Frontal cortex (tissue), 4 donors: ENCODE data around the gene PTX4. TPM values are rescaled to one million over a fixed set of nuclear protein-coding genes. Genes with fewer than 3 reads are reported as not detected.

ENCODE experiments used
- DNase-seq, 2 donors: peaks; one replicate each; pipeline ENCODE4 v3.0.0; 2012; ENCODE audit warnings: low spot score in 2 of 2
- FAIRE-seq: peaks from 2 replicates; lab custom pipeline; 2012; peaks lifted over from hg19 to GRCh38; lab: Jason Lieb, UNC
- total RNA-seq: library from RNA; depleted of rRNA; stranded (reverse); fragments of >200 nt; gene quantifications from one replicate; pipeline ENCODE4 v1.2.3, GENCODE V29; 2014
- donor health status: control.
- donor health status: control.
- donor health status: control.

Gene PTX4
- total RNA-seq, 1 donor from 2014 or later = not detected

DNA sequence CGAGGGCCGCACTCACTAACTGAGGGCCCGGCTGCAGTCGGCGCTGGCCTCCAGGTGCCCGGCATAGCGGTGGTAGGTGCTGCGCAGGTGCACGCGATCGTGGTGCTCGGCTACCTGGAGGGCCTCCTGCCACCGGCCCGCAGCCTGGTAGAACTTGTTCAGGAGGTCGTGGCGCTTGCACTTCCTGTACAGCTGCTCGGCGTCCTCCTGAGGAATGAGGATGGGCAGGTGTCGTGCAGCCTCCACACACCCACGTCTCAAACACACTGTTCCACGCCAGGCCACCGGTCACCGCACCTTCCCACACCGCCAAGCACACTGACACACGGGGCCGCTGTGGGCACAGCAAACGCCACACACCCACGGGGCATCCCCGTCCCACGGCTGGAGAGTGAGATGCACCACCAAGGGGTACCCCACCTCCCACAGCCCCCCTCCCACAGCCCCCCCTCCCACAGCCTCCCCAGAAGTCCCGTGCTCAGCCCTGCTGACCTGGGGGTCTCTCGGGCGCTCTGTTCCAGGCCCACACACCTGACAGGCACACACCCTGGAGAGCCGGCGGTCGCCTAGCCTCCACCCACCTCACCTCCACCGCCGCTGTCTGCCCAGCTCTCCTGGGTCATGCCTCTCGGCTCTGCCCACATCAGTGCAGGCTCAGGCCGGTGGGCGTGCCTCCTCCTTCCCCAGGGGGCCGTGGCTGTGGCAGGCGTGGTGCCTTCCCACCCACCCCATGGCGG is 37.3 kb upstream of the PTX4 start:
- DNase-seq (no peak), FAIRE-seq (no peak)

DNA sequence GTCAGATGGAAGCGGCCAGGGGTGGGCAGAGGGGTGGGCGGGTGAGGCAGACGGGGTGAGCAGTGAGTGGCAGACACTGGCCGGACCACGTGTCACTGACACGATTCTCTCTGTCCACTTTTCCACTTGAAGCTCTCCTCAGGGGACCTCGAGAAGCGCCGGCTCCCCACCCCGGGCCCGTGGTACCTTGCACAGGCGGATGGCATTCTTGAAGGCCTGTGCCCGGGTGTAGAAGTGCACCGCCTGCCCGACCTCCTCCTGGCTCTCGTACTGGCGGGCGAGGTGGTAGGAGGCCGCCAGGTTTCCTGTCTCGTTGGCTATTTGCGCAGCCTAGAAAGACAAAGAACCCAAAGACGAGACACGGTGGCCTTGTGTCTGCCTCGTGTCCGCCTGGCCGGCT is 35.6 kb upstream of the PTX4 start:
- DNase-seq = no peak

GRCh38 chr16:1523581-1524245 is 35.0 kb upstream of the PTX4 start:
- no peak for FAIRE-seq
- DNase-seq = no peak

More for the DNA sequence above, 35.6 kb upstream of the PTX4 start:
- FAIRE-seq = no peak

DNA sequence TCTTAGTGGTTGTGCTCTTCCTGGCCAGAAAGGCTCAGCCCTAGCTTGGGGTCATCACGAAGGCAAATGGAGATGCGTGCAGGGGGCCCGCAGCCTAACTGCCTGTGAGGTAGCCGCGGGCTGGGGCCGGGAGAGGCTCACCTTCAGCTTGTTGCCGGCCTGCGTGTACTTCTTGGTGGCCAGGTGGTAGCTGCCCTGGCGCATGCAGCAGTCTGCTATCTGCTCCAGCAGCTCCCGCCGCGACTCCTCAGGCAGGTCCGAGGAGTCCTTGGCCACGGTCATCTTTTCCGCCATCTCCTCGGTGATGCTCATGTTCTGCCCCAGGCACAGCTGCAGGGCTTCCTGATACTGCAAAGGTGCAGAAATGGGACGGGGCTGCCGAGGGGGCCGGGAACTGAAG is 31.7 kb upstream of the PTX4 start:
- no peak for FAIRE-seq
- DNase-seq = no peak

GRCh38 chr16:1519831-1520230 is 31.1 kb upstream of the PTX4 start:
- DNase-seq (no peak), FAIRE-seq (no peak)

GRCh38 chr16:1518626-1519135 is 29.9 kb upstream of the PTX4 start:
- no peak for DNase-seq
- FAIRE-seq = no peak

DNA sequence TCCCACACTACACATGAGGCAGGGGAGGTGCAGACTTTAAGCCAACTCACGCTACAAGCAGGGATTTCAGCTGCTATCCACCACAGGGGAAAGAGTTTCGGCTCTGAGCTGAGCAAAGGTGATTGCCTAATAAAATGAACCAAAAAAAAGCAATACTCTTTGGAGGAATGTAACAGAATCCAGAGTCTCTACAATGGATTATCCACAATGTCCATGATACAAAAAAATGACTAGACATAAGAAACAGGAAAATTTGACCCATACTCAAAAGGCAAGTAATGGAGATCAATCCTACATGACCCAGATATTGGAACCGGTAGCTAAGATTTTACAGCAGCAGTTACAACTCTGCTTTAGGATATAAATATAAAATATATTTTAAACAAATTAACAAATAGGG is 25.8 kb upstream of the PTX4 start:
- DNase-seq (no peak), FAIRE-seq (no peak)

GRCh38 chr16:1512774-1513173 is 24.0 kb upstream of the PTX4 start:
- no peak for DNase-seq
- FAIRE-seq = no peak

- no peak for DNase-seq
- no peak for FAIRE-seq
Measured at GRCh38 chr16:1511662-1512569, 23.2 kb upstream of the PTX4 start.

GRCh38 chr16:1510941-1511351 is 22.2 kb upstream of the PTX4 start:
- DNase-seq (no peak), FAIRE-seq (no peak)

GRCh38 chr16:1510272-1510671 is 21.5 kb upstream of the PTX4 start:
- DNase-seq (no peak), FAIRE-seq (no peak)

DNA sequence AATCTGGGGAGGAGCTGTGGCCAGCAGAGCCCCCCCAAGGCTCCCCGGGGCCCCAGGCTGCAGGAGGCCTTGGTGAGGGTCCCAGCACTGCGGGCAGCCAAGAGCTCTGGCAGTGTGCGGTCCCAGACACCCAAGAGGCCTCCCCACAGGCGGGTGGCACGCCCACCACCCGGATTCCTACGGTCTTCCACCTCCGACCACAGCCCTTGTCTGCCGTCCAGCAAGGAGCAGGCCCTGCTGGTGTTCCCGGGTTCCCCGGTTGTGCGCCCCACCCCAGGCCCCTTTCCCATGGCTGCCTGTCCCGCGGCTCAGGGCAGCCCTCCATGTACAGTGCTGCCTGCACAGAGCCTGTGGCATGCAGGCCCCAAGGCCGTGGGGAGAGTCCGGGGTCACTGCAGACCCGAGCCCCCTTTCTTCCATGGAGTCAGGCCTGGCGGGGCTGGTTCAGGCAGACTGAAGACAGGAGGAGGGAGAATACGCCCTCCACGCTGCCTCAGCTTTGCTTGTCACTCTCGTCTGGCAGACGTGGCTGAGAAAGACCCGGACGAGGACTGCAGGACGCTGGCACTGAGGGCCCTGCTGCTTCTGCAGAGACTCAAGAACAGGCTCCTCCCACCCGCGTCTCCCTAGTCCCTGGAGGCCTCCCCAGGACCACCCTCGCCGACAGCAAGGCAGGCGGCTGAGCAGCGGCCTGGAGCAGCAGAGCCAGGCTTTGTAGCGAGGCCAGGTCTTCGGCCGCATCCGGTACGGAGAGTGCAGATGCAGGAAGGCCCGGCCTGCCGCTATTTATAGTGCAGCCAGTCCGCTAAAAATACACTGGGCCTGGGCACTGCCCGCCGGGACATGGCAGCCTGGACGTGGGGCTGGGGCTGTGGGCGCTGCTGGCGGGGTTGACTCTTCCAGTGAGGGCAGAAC is 20.8 kb upstream of the PTX4 start:
- peak in 1 of 2 donors; percentile 70 for DNase-seq

GRCh38 chr16:1508494-1509187 is 19.9 kb upstream of the PTX4 start:
- no peak for FAIRE-seq

More for the DNA sequence above, 20.8 kb upstream of the PTX4 start:
- no peak for FAIRE-seq

DNA sequence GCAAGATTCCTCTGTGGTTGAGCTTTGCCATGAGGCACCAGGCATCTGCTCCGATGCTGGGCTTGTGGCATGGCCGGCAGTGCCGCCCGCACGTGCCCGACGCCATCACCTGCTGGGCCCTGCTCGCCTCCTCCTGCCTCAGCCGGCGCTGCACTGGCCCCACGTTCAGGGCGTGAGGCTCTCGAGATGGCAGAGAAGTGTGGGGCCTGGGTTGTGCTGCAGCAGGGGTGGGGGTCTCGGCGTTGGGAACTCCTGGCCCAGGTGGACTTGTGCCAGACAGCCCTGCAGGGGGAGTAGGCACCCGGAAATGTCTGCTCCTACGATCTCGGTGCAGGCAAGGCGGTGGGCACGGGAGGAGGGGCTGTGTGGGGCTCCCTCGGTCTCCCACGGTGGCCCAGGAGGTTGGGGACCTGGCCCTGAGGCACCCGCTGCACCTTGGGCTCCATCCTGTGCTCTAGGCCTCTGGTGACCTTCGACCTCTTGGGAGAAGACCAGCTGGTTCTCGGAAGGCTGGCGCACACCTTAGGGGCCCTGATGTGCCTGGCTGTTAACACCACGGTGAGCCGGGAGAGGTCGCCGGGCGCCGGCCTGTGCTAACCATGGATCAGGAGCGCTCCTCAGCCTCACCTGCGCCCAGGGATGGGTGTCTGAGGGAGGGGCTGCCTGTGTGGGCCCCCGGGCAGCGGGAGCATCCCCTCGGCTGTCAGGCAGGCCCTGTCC is 17.9 kb upstream of the PTX4 start:
- DNase-seq (no peak), FAIRE-seq (no peak)

More at GRCh38 chr16:1508494-1509187, 19.9 kb upstream of the PTX4 start:
- DNase-seq = no peak

GRCh38 chr16:1505912-1506311 is 17.2 kb upstream of the PTX4 start:
- FAIRE-seq (no peak), DNase-seq (no peak)

DNA sequence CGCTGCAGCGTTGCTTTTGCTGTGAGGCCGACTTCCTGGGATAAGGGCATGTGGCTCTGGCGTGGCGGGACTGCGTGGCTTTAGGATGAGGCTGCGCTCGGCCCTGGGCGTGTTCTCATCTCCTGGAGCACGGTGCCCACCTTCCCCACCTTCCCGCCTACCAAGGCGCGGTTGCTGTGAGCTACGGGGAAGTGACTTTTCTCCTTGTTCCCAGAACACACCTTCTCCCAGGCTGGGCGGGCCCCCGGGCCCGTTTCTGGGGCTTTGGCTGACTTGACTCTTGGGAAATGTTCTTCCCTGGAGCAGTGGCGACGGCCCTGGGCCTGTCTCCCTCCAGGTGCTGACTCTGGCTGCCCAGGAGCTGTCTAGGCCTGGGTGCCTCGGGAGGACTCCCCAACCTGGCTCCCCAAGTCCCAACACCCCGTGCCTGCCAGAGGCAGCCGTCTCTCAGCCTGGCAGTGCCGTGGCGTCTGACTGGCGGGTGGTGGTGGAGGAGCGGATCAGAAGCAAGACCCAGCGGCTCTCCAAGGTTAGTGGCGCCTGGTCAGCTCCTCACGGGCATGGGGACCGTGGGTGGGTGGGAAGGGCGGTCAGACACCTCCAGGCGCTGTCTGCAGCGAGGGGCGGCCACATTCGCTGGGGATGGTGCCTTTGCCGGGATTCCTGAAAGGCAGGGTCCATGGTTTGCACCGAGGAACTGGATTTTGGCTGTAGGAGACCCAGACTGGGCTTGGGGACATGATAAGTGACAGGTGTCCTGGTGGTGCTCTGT is 16.5 kb upstream of the PTX4 start:
- FAIRE-seq = no peak
- no peak for DNase-seq
